Ovary (tissue), 9 donors: ENCODE data around the gene GNG12. TPM values are rescaled to one million over a fixed set of nuclear protein-coding genes. Genes with fewer than 3 reads are reported as not detected.
"Not testable (repeated sequence)": the region's sequence is repeated elsewhere in the genome, so short reads cannot be mapped to it uniquely, and the experiment has no call there.

Experiments
- DNase-seq, 5 donors: peaks; one replicate each; pipeline ENCODE4 v3.0.0-alpha.2; 2019 to 2020
- H3K27ac ChIP-seq, 2 donors: fragments of 200-600 bp; one replicate each; pipeline versions ENCODE4 v1.5.1 to v1.8.0; 2019 to 2022
- H3K27me3 ChIP-seq: fragments of 200-600 bp; one replicate; pipeline ENCODE4 v1.8.0; 2022
- H3K36me3 ChIP-seq: fragments of 200-600 bp; sonication (generic); one replicate; pipeline ENCODE4 v1.5.1; 2019
- H3K4me1 ChIP-seq: one replicate; pipeline ENCODE4 v1.8.1; 2013; ENCODE audit warnings: mild to moderate bottlenecking, moderate library complexity; ENCODE audit not compliant: insufficient read depth
- H3K4me3 ChIP-seq: fragments of 200-600 bp; sonication (generic); one replicate; pipeline ENCODE4 v1.5.1; 2017
- H3K9me3 ChIP-seq, 2 donors: fragments of 200-600 bp in 1 of 2; sonication (generic) in 1 of 2; one replicate each; pipeline versions ENCODE4 v1.5.1 to v1.8.1; 2013 to 2019; ENCODE audit warnings: mild to moderate bottlenecking in 1 of 2, moderate library complexity in 1 of 2
- CTCF ChIP-seq, 3 donors: fragments of 450-650 bp in 2 of 3; fragments of 200-600 bp in 1 of 3; IDR thresholded peaks; one replicate each; pipeline versions ENCODE4 v1.5.1 to v1.8.0; 2016 to 2022; ENCODE audit warnings: antibody characterized with exemption in 3 of 3, mild to moderate bottlenecking in 1 of 3
- EP300 ChIP-seq: sonication (generic); formaldehyde crosslinking; IDR thresholded peaks from one replicate; pipeline ENCODE4 v1.6.1; 2017; ENCODE audit warnings: antibody characterized with exemption
- POLR2A ChIP-seq: fragments of 450-650 bp; IDR thresholded peaks from one replicate; pipeline ENCODE4 v1.6.1; 2017; ENCODE audit warnings: antibody characterized with exemption, mild to moderate bottlenecking, moderate library complexity
- WGBS, 3 donors: extraction: QIAGEN DNeasy Blood & Tissue Kit in 1 of 3; methylation state at CpG; one replicate each; pipeline versions ENCODE4 v1.1.5 to v1.1.7; 2013 to 2017; 5-methylcytosine and 5-hydroxymethylcytosine counted together
- intact Hi-C, 4 donors: fragments of 100-400 bp; cut with DNase I; formaldehyde crosslinking; loops; one replicate each; pipeline versions ENCODE4 v1.11.0 to v1.15.1; 2022 to 2023
- polyA plus RNA-seq, 2 donors: library from polyadenylated mRNA; stranded (reverse); fragments of 200-250 nt in 1 of 2; fragments of 350-450 nt in 1 of 2; fragmentation: Illumina TruSeq in 1 of 2; extraction: RNeasy Lipid Tissue Mini Kit (QIAGEN cat#74804) in 1 of 2; gene quantifications; one replicate each; pipeline ENCODE4 v1.2.3, GENCODE V29; 2013 to 2014
- total RNA-seq, 7 donors: library from RNA; depleted of rRNA in 2 of 7; stranded (reverse); fragments of >200 nt in 2 of 7; fragmentation: NEBNext Ultra II Directional in 3 of 7; extraction: Animal tissue kit (Norgen Biotek cat#: 25700) in 3 of 7; gene quantifications; one replicate each; pipeline versions ENCODE4 v1.1.0 to v1.2.4, GENCODE V29; 2016 to 2023
- donor health status: DM: no; HTN: no; CAD: no; lungs with moderate emphysema.
- donor health status: DM: no; HTN: no; CAD: no.
- donor health status: Bipolar disorder and iron deficiency.
- donor health status: DM: yes; HTN: yes; CAD: no.
- donor health status: DM: no; HTN: no; CAD: no.
- donor health status: DM: yes; HTN: yes; CAD: no.

The GNG12 gene
- total and polyA plus RNA-seq, 9 donors = 41.0 to 121 (median 68.0) TPM

DNA sequence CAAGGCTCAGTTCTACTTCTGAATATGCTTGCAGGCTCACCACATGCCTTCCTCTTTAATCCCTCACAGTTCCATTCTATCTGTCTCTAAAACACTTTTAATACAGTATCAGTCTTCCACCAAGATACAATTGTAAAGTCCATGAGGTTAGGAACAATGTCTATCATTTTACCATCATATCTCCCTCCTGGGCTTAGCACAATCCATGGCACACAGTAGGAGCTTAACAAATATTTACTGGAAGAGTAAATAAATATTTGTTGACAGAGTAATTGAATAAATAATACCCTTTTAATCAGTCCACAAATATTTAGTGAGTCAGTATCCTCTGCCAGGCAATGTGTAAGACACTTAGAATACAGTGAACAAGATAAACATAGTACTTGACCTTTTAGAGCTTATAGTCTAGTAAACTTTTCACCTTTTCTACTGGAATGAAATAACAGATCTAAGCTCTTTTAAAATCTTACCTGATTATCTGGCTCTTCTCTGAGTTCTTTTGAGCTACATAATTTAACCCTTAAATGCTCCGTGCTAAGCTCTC, 160.9 kb downstream of the GNG12 start:
- H3K27me3 ChIP-seq = no peaks in the 10 kb centered on the region
- no peak for DNase-seq
- no peak overlapping the region for H3K27ac ChIP-seq
- TF ChIP-seq CTCF (IDR thresholded peaks at IDR 0.05) (no peak), EP300 (no peak), POLR2A (no peak)
- no peaks in the 10 kb centered on the region for H3K36me3 ChIP-seq
- H3K4me1 ChIP-seq = peaks cover 5% of the 10 kb centered on the region
- 96 to 97% (median 96%) methylated on average over 1 of the region's 1 CpG for WGBS, 3 donors
- intact Hi-C loops = no loop called here
- H3K4me3 ChIP-seq = no peak overlapping the region
- no peaks in the 10 kb centered on the region for H3K9me3 ChIP-seq

DNA sequence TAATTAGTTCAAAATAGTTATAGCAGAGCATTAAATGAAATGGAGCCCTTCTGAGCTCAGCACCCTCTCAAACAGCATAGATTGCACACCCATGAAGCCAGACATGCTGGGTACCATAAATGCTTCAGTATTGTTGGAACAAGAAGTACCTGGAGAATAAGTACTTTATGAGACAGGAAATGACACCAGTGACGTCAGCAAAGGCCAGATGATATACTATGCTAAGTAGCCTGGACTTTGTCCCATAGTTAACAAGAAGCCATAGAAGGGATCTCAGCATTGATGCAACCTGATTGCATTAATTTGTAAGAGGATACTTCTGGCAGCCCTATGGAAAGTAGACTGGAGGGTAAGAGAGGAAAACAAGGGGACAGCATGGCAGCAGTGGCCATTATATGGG, 164.6 kb downstream of the GNG12 start:
- TF ChIP-seq POLR2A (no peak), EP300 (no peak), CTCF (IDR thresholded peaks at IDR 0.05) (no peak)
- DNase-seq = no peak
- Histone ChIP-seq H3K27ac (no peak overlapping the region), H3K4me1 (no peaks in the 10 kb centered on the region), H3K27me3 (no peaks in the 10 kb centered on the region), H3K9me3 (no peaks in the 10 kb centered on the region), H3K4me3 (no peak overlapping the region), H3K36me3 (no peaks in the 10 kb centered on the region)
- intact Hi-C loops = no loop called here
- 58 to 65% (median 63%) methylated on average over 1 of the region's 1 CpG for WGBS, 3 donors

DNA sequence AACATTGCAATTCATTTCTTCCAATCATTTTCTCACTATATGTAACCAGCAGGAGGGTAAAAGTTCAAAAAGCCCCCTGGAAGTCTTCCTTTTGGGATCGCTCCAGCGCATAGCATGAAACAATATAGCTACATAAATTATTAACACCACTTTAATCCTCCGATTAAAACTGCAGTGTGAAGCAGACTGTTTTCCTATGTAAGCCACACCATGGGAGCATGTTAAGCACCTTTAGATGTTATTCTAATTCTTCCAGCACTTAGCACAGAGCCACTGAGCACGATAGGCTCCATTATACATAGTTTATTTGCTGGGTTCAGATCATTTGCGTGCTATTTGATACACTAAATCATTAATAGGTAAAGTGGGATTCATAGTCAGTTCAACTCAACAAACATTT, 166.6 kb downstream of the GNG12 start:
- intact Hi-C loops = no loop called here

GRCh38 chr1:67665307-67665706, 168.0 kb downstream of the GNG12 start:
- H3K27ac ChIP-seq, DNase-seq, H3K9me3 ChIP-seq, H3K4me1 ChIP-seq, intact Hi-C loops, H3K27me3 ChIP-seq, H3K4me3 ChIP-seq, H3K36me3 ChIP-seq: not testable (repeated sequence)

More for the DNA sequence above, 166.6 kb downstream of the GNG12 start:
- Histone ChIP-seq H3K9me3 (no peaks in the 10 kb centered on the region), H3K27me3 (no peaks in the 10 kb centered on the region), H3K4me1 (no peaks in the 10 kb centered on the region), H3K36me3 (no peaks in the 10 kb centered on the region), H3K4me3 (no peak overlapping the region), H3K27ac (no peak overlapping the region)
- 91 to 93% (median 92%) methylated on average over 5 of the region's 5 CpGs for WGBS, 3 donors
- DNase-seq = no peak
- no peak for TF ChIP-seq POLR2A
- TF ChIP-seq CTCF (IDR thresholded peaks at IDR 0.05) = no peak
- TF ChIP-seq EP300 = no peak

DNA sequence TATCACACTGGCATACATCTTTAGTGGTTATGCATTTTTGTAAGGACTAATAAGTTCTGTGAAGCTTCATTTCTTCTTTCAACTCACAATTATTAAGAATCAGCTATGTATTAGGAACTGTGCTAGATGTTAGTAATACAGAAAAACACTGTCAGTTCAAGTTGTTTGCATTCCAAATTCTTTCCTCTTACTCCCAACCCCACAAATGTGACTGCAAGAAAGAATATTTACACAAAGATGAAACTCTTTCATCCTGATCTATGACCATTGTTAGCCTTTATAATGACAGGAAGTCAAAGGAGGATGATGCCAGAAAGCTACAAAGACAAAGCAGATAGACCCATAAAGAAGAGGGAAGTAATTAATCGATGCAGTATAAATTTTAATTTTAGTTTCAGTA, 169.2 kb downstream of the GNG12 start:
- H3K4me1 ChIP-seq = no peaks in the 10 kb centered on the region
- no peaks in the 10 kb centered on the region for H3K36me3 ChIP-seq
- no peak overlapping the region for H3K4me3 ChIP-seq
- 5 to 22% (median 14%) methylated on average over 1 of the region's 1 CpG for WGBS, 3 donors
- TF ChIP-seq CTCF (IDR thresholded peaks at IDR 0.05) = no peak
- TF ChIP-seq EP300 = no peak
- TF ChIP-seq POLR2A = no peak
- intact Hi-C loops = no loop called here
- H3K27me3 ChIP-seq = no peaks in the 10 kb centered on the region
- H3K9me3 ChIP-seq = no peaks in the 10 kb centered on the region
- no peak overlapping the region for H3K27ac ChIP-seq
- DNase-seq = no peak
